AG04450 (cell line): ENCODE data around the gene GADD45A. TPM values are rescaled to one million over a fixed set of nuclear protein-coding genes. Genes with fewer than 3 reads are reported as not detected.
A peak's percentile ranks its signal among the peaks of the same experiment; 100 is the strongest.

Experiments
- CTCF ChIA-PET: fragments of 300-600, 350-600 bp; formaldehyde crosslinking; extraction: SDS; loops from one replicate; lab custom pipeline; 2022; ENCODE audit warnings: antibody characterized with exemption, inconsistent platforms; lab: Charles Lee
- POLR2A ChIA-PET: fragments of 350-600 bp; formaldehyde crosslinking; extraction: SDS; loops from one replicate; lab custom pipeline; 2021; ENCODE audit warnings: antibody characterized with exemption, inconsistent platforms; lab: Yijun Ruan, JAX
- DNase-seq: peaks from one replicate; pipeline ENCODE4 v3.0.0-alpha.2; 2011; ENCODE audit warnings: low read depth, low spot score
- H3K27ac ChIP-seq: one replicate; pipeline ENCODE4 v1.5.1; 2012; ENCODE audit warnings: low read depth, low read length, control low read depth
- H3K27me3 ChIP-seq: one replicate; pipeline ENCODE4 v1.6.0; 2012; ENCODE audit warnings: low read length; ENCODE audit not compliant: control insufficient read depth, insufficient read depth
- H3K4me3 ChIP-seq: 2 replicates; pipeline ENCODE4 v1.5.1; 2011; ENCODE audit warnings: mild to moderate bottlenecking, low read depth, low read length, control low read depth
- H3K9me3 ChIP-seq: 2 replicates; pipeline ENCODE4 v1.5.1; 2012; ENCODE audit warnings: low read length; ENCODE audit not compliant: control insufficient read depth, insufficient read depth
- CTCF ChIP-seq: IDR thresholded peaks from 2 replicates; pipeline ENCODE4 v1.5.1; 2011; ENCODE audit warnings: low read depth, low read length, control low read depth, inconsistent platforms
- polyA plus RNA-seq: library from polyadenylated mRNA; depleted of rRNA; stranded (reverse); fragments of >200 nt; gene quantifications from 2 replicates; pipeline ENCODE4 v1.2.3, GENCODE V29; 2011; rRNA removed
- small RNA-seq: library from RNA; depleted of rRNA; stranded (forward); fragments of <200 nt; gene quantifications from one replicate; pipeline ENCODE3, GENCODE V24; 2012; ENCODE audit warnings: low read depth; ENCODE audit not compliant: insufficient read length

The GADD45A gene
- polyA plus RNA-seq, 1 experiment: 41.8 TPM

- Histone ChIP-seq H3K4me3 (peak overlapping the region; percentile 34), H3K27me3 (no peaks in the 10 kb centered on the region), H3K9me3 (no peaks in the 10 kb centered on the region), H3K27ac (peak overlapping the region; percentile 88)
- no peak for TF ChIP-seq CTCF
- peak; percentile 78 for DNase-seq
- ChIA-PET CTCF (interaction anchor here (1.0 kb wide), 1 partner anchor 24 kb away, joined by 3 read pairs; no protein-coding TSS in a partner anchor), POLR2A (no interaction called here)
Measured at GRCh38 chr1:67735806-67736627, 51.0 kb downstream of the GADD45A start.

GRCh38 chr1:67736750-67737149, 51.7 kb downstream of the GADD45A start:
- H3K27me3 ChIP-seq: no peaks in the 10 kb centered on the region
- no peak for DNase-seq
- ChIA-PET CTCF (interaction anchor here (1.0 to 3.1 kb wide), 4 partner anchors 15 to 204 kb away, joined by 3 to 32 read pairs (median 3); no protein-coding TSS in a partner anchor), POLR2A (no interaction called here)
- H3K4me3 ChIP-seq: no peak overlapping the region
- H3K27ac ChIP-seq: peak overlapping the region; percentile 88
- no peaks in the 10 kb centered on the region for H3K9me3 ChIP-seq
- TF ChIP-seq CTCF: no peak

- TF ChIP-seq CTCF: no peak
- ChIA-PET CTCF (interaction anchor here (0.6 to 3.1 kb wide), 6 partner anchors 9 to 205 kb away, joined by 3 to 32 read pairs (median 4); no protein-coding TSS in a partner anchor), POLR2A (interaction anchor here (0.7 kb wide), 1 partner anchor 61 kb away, joined by 3 read pairs; no protein-coding TSS in a partner anchor)
- DNase-seq: no peak
- no peak overlapping the region for H3K27ac ChIP-seq
- no peaks in the 10 kb centered on the region for H3K27me3 ChIP-seq
- H3K4me3 ChIP-seq: no peak overlapping the region
- H3K9me3 ChIP-seq: no peaks in the 10 kb centered on the region
Measured at GRCh38 chr1:67737875-67738274, 52.9 kb downstream of the GADD45A start.

Small RNAs within 50 kb of the gene (small RNA-seq; reads per million reads assigned to genes)
- not detected for gene RN7SL392P

Other genes starting within 250 kb of the GADD45A start
- 140 and 185 TPM in 2 replicates for gene GNG12, start 148.3 kb downstream of the GADD45A start, polyA plus RNA-seq